HG02938 (cell line): Measurements from ENCODE around the gene CBLIF.
"Not testable (repeated sequence)": the region's sequence is repeated elsewhere in the genome, so short reads cannot be mapped to it uniquely, and the experiment has no call there.

Experiments
- ATAC-seq: cut with Tn5 transposase; IDR thresholded peaks from one replicate; pipeline ENCODE4 v1.9.1; 2021; ENCODE audit warnings: mild to moderate bottlenecking, moderate library complexity; ENCODE audit not compliant: unreplicated experiment

The CBLIF gene

GRCh38 chr11:59848439-59848838 is 3.1 kb upstream of the CBLIF start:
- not testable (repeated sequence) for ATAC-seq

- no peak for ATAC-seq
Measured at GRCh38 chr11:59847626-59848025, 2.3 kb upstream of the CBLIF start.

GRCh38 chr11:59846556-59846955 is 1.3 kb upstream of the CBLIF start:
- no peak for ATAC-seq

- ATAC-seq: no peak
Measured at GRCh38 chr11:59842316-59842715, 3.0 kb downstream of the CBLIF start.

DNA sequence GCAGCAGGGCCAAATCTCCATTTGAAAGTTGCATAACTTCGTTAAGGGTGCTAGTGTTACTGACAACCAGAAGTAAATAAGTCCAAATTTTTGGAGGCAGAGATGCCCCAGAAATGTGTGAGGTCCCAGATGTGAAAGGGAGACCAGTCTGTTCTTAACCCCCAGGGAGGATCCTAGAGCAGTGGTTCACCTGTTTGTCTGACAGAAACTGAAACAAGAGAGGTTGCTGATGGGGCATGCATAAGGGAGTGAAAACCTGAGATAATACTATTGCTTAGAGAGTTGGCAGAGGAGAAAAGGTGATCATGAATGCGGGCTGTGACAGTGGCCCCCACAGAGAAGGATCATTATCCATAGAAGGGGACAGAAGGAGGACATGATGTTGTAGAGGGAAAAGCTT is 3.8 kb downstream of the CBLIF start:
- ATAC-seq: no peak

GRCh38 chr11:59839615-59840014 is 5.7 kb downstream of the CBLIF start:
- ATAC-seq: no peak

DNA sequence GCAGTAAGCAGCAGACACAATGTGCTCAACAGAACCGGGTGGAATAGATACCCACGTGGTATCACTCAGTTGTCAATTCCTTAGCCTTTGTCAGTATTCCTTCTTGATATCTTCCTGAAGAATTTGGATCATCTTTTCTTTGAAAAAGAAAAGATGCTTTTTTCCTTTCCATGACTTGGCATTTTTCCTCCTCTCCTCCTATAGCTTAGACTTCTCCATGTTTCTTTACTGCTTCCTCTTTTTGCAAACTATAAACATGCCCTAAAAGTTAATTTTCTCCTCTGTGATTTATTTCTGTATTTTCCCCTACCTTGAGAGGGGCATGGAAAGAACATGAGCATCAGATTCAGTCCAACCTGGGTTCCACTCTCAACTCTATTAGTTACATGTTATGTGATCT is 11.7 kb downstream of the CBLIF start:
- ATAC-seq: no peak

DNA sequence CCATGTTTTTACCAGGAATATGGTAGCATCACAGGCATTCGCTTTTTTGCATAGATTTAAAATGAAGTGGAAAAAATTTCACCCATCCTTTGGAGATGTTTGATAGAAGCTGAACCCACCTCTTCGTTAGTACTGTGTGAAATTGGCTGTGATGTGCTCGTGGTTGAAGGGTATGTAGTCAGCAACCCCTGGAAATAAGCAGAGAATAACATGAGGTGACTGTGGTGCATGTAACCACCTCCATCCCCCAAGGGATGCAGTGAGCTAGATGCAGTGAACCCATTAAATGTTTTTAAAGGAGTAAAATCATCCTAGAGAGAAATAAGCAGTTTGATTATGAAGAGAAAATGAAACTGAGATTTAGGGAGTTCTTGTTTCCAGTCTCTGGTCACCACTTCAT is 15.9 kb downstream of the CBLIF start:
- ATAC-seq: no peak

DNA sequence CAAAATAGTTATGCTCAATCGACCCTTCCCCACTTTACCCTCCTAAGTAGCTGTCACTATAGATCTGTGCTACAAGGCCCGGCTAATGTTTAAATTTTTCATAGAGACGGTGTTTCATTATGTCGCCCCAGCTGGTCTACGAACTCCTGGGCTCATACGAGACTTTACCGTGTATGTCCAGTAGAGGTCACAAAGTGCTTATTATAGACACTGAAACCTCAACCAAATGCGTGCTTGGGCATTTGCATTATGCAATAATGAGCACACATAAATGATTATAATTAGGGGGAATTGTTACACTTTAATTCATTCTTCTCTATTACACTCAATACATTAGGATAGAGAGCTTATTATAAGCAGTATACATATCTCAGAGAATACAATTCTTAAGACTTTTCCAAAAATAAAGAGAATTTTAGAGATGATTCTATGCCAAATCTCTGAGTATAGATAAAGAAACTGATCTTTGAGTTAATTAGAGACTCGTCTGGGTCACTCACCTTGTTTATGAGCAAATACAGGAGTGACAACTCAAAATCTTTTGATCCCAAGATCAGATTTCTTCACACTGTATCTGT is 22.2 kb downstream of the CBLIF start:
- ATAC-seq: peak; percentile 86

DNA sequence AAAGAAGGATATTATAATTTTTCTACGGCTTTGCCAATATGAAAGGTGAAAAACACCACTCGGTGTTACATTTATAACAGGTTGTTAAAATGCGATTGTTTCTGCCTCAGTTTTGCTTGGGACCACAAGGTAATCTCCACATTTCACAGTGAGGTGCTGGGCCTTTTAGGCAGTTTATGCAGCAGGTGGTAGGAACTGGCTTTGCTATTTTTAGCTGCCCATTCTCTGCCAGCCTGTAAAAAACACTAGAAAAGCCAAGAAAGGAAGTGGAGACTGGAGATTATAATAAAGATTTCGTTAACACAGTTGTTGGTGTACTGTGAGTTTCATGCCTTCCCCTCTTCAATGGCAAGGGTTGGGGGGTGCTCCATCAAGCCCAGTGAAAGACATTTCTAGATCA is 26.7 kb downstream of the CBLIF start:
- no peak for ATAC-seq

- not testable (repeated sequence) for ATAC-seq
Measured at GRCh38 chr11:59816434-59816833, 28.9 kb downstream of the CBLIF start.

DNA sequence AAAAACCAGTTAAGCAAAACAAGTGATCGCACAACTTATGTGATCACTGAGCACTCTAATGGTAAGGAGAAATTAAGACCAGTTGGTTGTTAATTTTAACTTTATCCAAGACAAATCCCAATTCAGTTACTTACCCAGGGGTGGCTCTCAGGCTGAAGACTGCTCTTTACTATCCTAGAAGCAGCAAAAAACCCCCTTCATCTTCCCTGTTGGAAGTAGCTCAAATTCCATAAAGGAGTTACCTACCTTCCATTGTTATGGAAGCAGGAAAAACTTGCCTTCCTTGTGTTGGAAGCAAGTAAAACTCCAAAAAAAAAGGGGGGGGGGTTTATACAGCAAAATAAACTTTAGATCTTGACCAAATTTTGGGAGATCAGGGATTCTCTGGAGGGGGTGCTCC is 29.5 kb downstream of the CBLIF start:
- ATAC-seq: no peak

DNA sequence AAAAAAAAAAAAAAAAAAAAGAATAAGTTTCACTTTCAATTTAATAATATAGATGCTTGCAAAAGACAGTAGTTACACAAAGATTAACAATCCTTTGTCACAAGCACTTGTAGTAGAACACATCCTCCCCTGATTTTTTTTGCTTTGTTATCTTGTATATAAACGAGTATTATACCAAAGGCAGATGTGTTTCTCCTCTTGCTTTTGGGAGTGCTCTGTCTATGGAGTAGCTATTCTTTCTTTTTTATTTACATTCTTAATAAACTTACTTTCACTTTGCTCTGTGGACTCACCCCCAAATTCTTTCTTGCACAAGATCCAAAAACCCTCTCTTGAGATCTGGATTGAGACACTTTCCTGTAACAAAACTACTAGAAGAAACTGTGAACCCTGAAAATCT is 31.3 kb downstream of the CBLIF start:
- no peak for ATAC-seq

DNA sequence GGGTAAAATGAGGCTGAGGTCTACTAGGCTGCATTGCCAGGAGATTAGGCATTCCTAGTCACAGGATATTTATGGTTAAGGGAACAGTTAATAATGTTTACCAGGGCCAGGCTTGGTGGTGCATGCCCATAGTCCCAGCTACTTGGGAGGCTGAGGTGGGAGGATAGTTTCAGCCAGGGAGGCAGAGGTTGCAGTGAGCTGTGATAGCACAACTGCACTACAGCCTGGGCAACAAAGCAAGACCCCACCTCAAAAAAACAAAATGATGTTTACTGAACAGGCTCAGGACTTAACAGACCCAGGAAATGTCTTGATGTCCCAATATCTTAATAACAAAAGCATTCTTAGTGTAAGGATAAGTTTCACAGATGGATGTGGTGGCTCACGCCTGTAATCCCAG is 31.9 kb downstream of the CBLIF start:
- no peak for ATAC-seq

DNA sequence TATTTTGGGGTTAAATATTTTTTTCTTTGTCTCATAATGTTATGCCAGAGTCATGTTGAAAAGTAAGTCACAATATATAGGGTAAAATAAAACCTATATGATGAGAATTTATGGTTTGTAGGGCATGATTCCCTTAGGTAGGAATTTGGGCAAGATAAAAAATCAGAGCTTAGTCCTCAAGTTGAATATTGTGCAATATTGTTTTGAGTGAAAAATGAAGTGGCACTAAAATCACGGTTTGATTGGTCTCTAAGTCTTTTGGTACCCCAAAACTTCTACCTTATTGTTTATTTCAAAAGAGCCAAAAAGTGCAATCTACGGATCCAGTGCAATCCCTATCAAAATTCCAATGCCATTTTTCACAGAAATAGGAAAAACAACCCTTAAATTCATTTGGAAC is 33.1 kb downstream of the CBLIF start:
- no peak for ATAC-seq

GRCh38 chr11:59810911-59811259 is 34.4 kb downstream of the CBLIF start:
- ATAC-seq: no peak

- ATAC-seq: peak; percentile 97
Measured at GRCh38 chr11:59810189-59810910, 34.9 kb downstream of the CBLIF start, which contains the start of gene MRPL16. Gene MRPL16 (minus strand): TSS chr11:59810778. CDS start chr11:59810658, 120 bp downstream.

DNA sequence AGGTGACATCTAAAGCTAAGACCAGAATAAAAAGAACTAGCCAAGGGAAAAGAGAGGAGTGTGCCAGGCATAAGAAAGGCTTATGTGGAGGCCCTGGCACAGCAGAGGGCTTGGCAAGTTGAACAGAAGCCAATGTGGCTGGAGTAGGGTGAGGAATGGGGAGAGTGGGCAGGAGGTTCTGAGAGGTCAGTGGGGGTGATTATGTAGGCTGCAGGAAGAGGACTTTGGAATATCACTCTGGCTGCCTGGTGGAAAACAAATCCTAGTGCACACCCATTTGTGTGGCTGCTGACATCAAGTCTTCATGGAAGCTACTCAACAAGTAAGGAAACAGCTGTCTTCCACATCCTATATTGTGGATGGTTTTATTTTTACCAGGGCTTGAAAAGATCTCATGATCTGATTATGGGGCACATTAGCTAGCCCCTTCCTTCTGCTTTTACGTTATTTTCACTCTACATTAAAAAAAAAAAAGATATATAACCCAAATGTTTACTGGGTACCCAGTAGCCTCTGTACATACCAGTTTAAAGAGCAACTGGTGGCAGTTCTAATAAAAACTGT is 38.2 kb downstream of the CBLIF start:
- no peak for ATAC-seq

DNA sequence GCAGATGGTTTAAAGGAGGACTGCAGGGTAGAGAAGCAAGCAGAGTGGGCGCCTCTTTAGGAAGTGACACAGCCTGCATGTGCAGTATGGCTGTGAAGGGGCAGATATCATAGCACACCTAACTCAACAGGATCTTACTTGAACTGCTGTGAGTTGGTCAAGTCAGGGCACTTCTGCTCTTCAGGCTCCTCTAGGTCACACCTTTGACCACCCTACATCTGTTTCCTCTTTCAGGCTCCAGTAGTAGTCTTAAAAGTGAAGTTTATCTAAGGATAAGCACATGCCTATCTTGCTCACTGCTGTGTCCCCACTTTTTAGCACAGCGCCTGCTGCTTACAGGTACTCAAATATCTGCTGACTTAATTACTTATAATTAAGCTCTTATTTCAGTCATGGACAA is 41.2 kb downstream of the CBLIF start:
- no peak for ATAC-seq

DNA sequence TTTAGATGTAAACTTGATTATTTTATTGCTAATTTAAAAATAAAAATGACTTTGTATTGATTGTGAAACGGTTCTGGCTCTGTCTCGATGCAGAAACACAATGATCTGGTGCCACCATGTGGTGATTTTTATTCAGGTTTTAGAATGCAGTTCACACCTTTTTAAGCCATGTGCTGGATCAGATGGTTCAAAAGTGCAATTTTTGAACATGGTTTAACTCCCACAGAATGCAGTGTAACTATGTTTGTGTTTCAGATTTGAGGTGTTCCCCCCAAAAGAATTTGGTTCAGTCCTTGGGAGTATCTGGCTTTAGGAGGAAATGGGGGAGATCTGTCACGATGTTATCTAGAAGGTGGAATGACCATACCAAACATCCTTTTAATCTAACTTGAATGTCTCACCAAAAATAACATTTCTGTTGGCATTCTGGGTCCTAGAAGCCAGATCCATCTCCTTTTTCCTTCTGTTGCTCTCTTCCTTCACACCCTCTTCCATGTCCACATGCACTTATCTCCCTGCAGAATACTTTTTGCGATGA is 42.6 kb downstream of the CBLIF start:
- no peak for ATAC-seq

DNA sequence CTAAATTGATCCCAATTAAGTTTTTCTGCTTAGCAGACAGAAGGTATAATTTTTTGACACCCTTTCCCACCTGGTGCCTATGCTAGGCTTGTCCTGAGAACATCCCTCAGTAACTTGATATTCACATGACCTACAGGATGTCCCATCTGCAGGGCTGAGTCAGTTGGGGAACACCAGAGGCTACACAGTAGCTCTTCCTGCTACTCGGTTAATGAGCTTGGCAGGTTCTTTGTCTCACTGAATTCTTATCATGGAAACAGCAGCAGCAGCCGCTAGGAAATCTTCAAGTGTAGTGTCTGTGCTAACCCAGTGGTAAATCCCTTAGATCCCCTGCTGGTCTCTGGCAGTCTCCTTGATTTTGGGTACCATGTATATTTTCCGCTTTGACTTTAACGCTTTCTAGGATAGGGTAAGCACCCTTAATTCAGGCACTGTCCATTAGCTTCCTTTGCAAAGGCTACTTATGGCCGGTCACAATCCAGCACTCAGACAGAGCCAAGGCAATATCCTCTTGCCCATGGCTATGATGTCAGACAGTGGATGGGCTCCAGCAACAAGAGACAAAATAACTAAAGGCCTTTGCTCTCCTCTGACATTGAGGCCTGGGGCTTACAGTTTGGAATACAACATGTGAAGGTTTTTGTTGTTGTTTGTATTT is 43.2 kb downstream of the CBLIF start:
- ATAC-seq: no peak
